SU-DHL-6 (cell line): ENCODE measurements around the gene RBMXL2.

Source experiments
- EZH2phosphoT487 ChIP-seq: fragments of 200-600 bp; sonication (generic), shearing (Covaris generic); conservative IDR thresholded peaks from 2 replicates; pipeline ENCODE4 v1.6.1; 2018; ENCODE audit warnings: mild to moderate bottlenecking, antibody characterized with exemption, low read length, moderate library complexity, mixed read lengths
- TF ChIP-seq, protein P1 (sequence below): fragments of 200-600 bp; sonication (generic); IDR thresholded peaks from one replicate; pipeline ENCODE4 v1.5.1; 2017; ENCODE audit warnings: antibody characterized with exemption, mild to moderate bottlenecking, low read length, moderate library complexity; ENCODE audit not compliant: insufficient read depth, poor library complexity, severe bottlenecking

DNA sequence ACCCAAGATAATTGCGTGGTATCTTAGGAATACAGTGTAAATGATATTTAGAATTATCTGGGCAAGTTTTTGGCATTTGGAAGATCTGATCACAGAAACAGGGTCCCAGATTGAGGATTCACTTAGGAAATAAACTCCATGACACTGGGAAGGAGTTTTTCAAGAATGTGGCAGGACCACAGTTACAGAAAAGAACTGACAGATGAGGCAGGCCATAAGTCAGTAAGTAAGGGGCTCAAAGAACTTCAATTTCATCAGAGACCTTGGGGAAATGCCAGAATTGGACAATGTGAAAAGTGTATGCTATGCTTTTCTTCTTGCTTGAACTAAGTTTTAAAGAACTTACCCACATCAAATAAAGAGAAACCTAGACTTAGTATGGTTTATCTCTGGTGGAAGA, 49.3 kb downstream of the RBMXL2 start:
- TF ChIP-seq, protein P1, sequence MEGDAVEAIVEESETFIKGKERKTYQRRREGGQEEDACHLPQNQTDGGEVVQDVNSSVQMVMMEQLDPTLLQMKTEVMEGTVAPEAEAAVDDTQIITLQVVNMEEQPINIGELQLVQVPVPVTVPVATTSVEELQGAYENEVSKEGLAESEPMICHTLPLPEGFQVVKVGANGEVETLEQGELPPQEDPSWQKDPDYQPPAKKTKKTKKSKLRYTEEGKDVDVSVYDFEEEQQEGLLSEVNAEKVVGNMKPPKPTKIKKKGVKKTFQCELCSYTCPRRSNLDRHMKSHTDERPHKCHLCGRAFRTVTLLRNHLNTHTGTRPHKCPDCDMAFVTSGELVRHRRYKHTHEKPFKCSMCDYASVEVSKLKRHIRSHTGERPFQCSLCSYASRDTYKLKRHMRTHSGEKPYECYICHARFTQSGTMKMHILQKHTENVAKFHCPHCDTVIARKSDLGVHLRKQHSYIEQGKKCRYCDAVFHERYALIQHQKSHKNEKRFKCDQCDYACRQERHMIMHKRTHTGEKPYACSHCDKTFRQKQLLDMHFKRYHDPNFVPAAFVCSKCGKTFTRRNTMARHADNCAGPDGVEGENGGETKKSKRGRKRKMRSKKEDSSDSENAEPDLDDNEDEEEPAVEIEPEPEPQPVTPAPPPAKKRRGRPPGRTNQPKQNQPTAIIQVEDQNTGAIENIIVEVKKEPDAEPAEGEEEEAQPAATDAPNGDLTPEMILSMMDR: no peak
- no peak for TF ChIP-seq EZH2phosphoT487
